PFSK-1 (cell line): ENCODE results near the gene HCRTR2. TPM values are rescaled to one million over a fixed set of nuclear protein-coding genes. Genes with fewer than 3 reads are reported as not detected.

Experiments
- FOXP2 ChIP-seq: optimal IDR thresholded peaks from 2 replicates; pipeline ENCODE3; 2011; ENCODE audit warnings: borderline replicate concordance, control low read depth, inconsistent platforms; ENCODE audit not compliant: insufficient read depth; ENCODE audit errors: extremely low read length, extremely low read depth
- POLR2AphosphoS5 ChIP-seq: IDR thresholded peaks from 2 replicates; pipeline ENCODE4 v1.6.1; 2012; ENCODE audit warnings: low read depth, mild to moderate bottlenecking, control low read depth, low read length, moderate library complexity
- SIN3A ChIP-seq: IDR thresholded peaks from 2 replicates; pipeline ENCODE4 v1.6.1; 2012; ENCODE audit warnings: mild to moderate bottlenecking, low read length, moderate library complexity, borderline replicate concordance; ENCODE audit not compliant: insufficient read depth
- TAF1 ChIP-seq: IDR thresholded peaks from 2 replicates; pipeline ENCODE4 v1.6.1; 2012; ENCODE audit warnings: low read length, control low read depth, borderline replicate concordance; ENCODE audit not compliant: insufficient read depth
- polyA plus RNA-seq: library from polyadenylated mRNA; unstranded; fragments of >200 nt; gene quantifications from one replicate; pipeline ENCODE4 v1.2.1, GENCODE V29; 2012; ENCODE audit warnings: low read depth, missing spikeins; ENCODE audit not compliant: insufficient read length
- TF ChIP-seq, protein P1 (sequence below), 2 experiments: IDR thresholded peaks; 2 replicates each; pipeline versions ENCODE4 v1.6.1 to v1.8.0; 2011 to 2012; ENCODE audit warnings: low read depth in 2 of 2, low read length in 2 of 2, control low read depth in 1 of 2, inconsistent platforms in 1 of 2, mild to moderate bottlenecking in 1 of 2, moderate library complexity in 1 of 2; ENCODE audit not compliant: insufficient read depth in 1 of 2

HCRTR2 gene
- 1.9 TPM for polyA plus RNA-seq

DNA sequence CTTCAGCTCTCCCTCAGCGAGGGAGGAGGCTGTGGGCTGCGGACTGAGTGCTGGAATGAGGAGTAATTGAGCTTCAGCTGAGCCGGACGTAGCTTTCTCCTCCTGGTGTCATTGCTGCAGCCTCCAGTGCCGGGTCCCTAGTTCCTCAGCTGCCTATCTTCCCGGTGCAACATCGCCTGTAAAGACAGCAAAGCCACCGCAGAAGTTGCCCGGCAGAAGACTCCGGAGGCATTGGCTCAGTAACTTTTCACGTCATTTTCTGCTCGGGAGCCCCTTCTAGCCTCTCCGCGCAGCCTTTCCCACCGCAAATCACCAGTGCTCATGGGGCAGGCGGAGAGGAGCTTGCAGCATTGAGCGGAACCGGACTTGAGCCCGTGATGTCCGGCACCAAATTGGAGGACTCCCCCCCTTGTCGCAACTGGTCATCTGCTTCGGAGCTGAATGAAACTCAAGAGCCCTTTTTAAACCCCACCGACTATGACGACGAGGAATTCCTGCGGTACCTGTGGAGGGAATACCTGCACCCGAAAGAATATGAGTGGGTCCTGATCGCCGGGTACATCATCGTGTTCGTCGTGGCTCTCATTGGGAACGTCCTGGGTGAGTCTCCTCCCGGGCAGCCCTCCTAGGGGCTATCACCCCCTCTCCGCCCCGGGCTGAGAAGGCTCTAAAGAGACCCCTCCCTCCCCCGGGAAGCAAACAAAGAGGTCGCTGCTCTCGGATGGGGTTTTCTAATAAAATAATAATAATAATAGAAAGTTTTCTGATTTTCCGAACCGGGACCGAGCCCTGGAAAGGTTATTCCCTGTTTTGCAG is at the start of gene HCRTR2:
Gene HCRTR2 (plus strand): TSS at position 305 of the 816 bp plus-strand sequence. CDS start 73 bp downstream, at position 378.
- TF ChIP-seq POLR2AphosphoS5 (no peak), FOXP2 (no peak), TAF1 (peak; percentile 52; the same call in 1 of the 2 replicates), SIN3A (peak; percentile 68; the same call in 1 of the 2 replicates)
- TF ChIP-seq, protein P1, sequence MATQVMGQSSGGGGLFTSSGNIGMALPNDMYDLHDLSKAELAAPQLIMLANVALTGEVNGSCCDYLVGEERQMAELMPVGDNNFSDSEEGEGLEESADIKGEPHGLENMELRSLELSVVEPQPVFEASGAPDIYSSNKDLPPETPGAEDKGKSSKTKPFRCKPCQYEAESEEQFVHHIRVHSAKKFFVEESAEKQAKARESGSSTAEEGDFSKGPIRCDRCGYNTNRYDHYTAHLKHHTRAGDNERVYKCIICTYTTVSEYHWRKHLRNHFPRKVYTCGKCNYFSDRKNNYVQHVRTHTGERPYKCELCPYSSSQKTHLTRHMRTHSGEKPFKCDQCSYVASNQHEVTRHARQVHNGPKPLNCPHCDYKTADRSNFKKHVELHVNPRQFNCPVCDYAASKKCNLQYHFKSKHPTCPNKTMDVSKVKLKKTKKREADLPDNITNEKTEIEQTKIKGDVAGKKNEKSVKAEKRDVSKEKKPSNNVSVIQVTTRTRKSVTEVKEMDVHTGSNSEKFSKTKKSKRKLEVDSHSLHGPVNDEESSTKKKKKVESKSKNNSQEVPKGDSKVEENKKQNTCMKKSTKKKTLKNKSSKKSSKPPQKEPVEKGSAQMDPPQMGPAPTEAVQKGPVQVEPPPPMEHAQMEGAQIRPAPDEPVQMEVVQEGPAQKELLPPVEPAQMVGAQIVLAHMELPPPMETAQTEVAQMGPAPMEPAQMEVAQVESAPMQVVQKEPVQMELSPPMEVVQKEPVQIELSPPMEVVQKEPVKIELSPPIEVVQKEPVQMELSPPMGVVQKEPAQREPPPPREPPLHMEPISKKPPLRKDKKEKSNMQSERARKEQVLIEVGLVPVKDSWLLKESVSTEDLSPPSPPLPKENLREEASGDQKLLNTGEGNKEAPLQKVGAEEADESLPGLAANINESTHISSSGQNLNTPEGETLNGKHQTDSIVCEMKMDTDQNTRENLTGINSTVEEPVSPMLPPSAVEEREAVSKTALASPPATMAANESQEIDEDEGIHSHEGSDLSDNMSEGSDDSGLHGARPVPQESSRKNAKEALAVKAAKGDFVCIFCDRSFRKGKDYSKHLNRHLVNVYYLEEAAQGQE (IDR thresholded peaks at IDR 0.05; ENCODE audit: insufficient read depth in 1 of 2, low read depth in 2 of 2, low read length in 2 of 2) = no peak

DNA sequence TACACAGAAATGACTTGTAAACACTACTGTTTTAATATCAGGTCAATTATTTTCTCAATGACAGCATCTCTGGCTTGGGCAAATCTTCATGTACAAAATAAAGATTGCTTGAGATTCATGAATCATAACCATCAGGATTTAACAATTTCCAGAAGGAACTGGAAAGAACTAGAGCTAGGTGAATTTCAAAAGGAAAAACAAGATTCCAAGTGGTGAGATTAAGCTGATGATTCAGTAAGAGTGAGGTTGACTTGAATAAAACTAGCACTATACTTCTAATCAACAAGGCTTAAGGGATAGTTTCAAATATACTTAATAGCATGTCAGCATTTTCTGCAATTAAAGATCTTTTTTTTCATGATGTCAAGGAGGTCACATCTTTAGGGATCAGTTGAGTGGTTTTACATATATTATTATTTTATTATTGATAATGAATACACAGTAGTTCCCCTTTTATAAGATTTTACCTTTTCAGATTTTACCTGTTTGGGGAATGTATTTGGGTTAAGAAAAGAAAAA is 43.5 kb upstream of the HCRTR2 start:
- no peak for TF ChIP-seq TAF1
- TF ChIP-seq, protein P1 (IDR thresholded peaks at IDR 0.05; ENCODE audit: insufficient read depth in 1 of 2, low read depth in 2 of 2, low read length in 2 of 2) = no peak
- TF ChIP-seq FOXP2 = no peak
- TF ChIP-seq SIN3A = no peak
- TF ChIP-seq POLR2AphosphoS5 = no peak

DNA sequence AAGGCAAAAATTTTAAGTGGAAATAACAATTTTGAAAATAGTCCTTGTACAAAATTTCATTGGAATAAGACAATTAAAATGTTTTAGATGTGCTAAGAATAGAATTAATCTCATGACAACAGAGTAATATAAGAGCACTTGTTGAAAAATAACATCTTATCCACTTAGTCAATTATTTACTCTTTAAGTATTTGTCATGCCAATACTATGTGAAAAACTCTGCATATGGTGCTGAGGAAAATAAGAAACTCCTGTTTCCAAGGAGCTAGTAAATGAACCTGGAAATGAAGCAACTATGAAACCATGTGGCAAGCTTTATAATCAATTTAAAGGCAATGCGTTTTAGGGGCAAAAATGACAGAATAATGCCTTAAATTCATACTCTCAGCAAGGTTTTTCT is 42.7 kb upstream of the HCRTR2 start:
- TF ChIP-seq SIN3A (no peak), FOXP2 (no peak), TAF1 (no peak), POLR2AphosphoS5 (no peak)
- TF ChIP-seq, protein P1 (IDR thresholded peaks at IDR 0.05; ENCODE audit: insufficient read depth in 1 of 2, low read depth in 2 of 2, low read length in 2 of 2) = no peak

DNA sequence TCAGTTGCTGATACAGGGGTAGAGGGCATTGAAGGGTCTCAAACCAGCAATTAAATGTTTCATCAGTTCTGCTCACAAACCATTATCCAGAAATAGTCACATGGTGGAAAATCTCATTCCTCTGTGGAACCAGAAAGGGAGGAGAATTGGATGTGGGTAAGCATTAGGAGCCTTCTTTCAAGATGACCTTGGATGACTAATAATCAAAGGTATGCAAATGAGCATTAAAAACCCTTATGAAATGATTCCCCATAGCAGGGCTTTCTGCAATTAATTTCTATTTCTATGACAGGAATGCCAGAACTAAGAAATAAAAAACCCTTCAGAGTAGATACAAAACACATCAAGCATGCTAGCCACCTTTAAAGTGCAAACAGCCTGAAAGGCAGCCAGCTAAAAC is 37.4 kb upstream of the HCRTR2 start:
- TF ChIP-seq SIN3A = no peak
- no peak for TF ChIP-seq FOXP2
- TF ChIP-seq, protein P1 (IDR thresholded peaks at IDR 0.05; ENCODE audit: insufficient read depth in 1 of 2, low read depth in 2 of 2, low read length in 2 of 2) = no peak
- TF ChIP-seq POLR2AphosphoS5 = no peak
- no peak for TF ChIP-seq TAF1
